ENCODE data around the gene SNX9.

DNA sequence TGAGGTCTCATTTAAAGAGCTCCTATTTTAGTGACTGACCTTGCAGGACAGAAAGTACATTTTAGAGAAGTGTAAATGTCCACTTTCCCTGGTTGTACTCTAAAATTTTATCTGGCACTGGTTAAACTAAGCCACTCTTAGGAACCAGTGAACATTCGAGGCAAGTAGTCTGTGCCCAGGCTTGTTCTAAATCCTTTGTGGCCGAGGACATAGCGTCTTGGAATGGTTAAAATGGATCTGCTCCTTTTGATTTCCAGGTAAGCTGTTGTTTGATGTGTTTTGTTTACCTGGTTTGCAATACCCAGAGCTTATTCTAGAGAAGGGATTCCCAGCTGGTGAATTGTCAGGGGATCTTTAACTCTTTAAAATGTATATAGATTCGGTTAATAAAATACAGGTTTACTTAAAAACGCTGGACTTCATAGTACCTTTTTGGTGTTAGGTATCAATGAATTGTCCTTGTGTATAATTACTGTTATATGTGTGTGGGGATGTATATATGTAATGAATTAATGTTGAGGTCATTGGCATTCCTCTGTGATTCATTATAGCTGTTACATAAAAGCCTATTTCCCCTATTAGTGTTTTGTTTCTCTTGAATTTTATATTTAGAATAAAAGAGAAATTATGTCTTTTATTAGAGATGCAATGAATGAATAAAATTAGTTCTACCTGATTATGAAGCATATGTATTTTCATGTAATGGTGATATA is 15.8 kb downstream of the SNX9 start:
- no peak for TF ChIP-seq POLR2A (IDR thresholded peaks at IDR 0.05; ENCODE audit: low read length)
- no peak for TF ChIP-seq GATA1 (IDR thresholded peaks at IDR 0.05; ENCODE audit: low read depth, low read length)
